K562 (cell line): ENCODE results near the gene EPHA7. TPM values are rescaled to one million over a fixed set of nuclear protein-coding genes. Genes with fewer than 3 reads are reported as not detected.

Experiments used
- ATAC-seq: fragments of 200-7000 bp; cut with Tn5 transposase; 3 replicates; pipeline ENCODE4 v1.9.1; 2020; ENCODE audit warnings: moderate library complexity
- BruUV-seq: library from RNA; stranded (reverse); fragments of 400-500 nt; replicated peaks from 2 replicates; lab custom pipeline; 2021; lab: Mats Ljungman, UMichigan
- CTCF ChIA-PET: fragments of 300-600 bp; formaldehyde crosslinking; extraction: SDS; loops from one replicate; lab custom pipeline; 2021; ENCODE audit warnings: low intra/inter-chr PET ratio; lab: Yijun Ruan, JAX
- POLR2A ChIA-PET: fragments of 300-600, 350-650 bp; sonication (Branson Sonifier 250); formaldehyde crosslinking; extraction: SDS; loops from one replicate; lab custom pipeline; 2021; ENCODE audit warnings: antibody characterized with exemption, inconsistent platforms; lab: Yijun Ruan, JAX
- DNase-seq, 4 experiments: peaks; one replicate each; pipeline versions ENCODE4 v3.0.0 to v3.0.0-alpha.2; 2011 to 2018; ENCODE audit warnings: low spot score in 3 of 4, mixed read lengths in 3 of 4; ENCODE audit errors: extremely low read depth in 1 of 4
- FAIRE-seq: peaks from 2 replicates; lab custom pipeline; 2011; peaks lifted over from hg19 to GRCh38; lab: Jason Lieb, UNC
- H2AFZ ChIP-seq: 2 replicates; pipeline ENCODE4 v1.6.0; 2011; ENCODE audit warnings: low read depth, low read length, control low read depth, inconsistent platforms
- H3K27ac ChIP-seq: fragments of 200-600 bp; 3 replicates; pipeline ENCODE4 v1.8.0; 2011; ENCODE audit warnings: low read depth, mild to moderate bottlenecking, control low read depth, inconsistent platforms, low read length, moderate library complexity, mixed read lengths; ENCODE audit errors: extremely low read depth
- H3K27me3 ChIP-seq, 2 experiments: fragments of 300-600 bp in 1 of 2; 2 replicates in 1 of 2; 3 replicates in 1 of 2; pipeline versions ENCODE4 v1.6.0 to v1.8.0; 2011; ENCODE audit warnings: inconsistent platforms in 2 of 2, low read length in 2 of 2, mild to moderate bottlenecking in 1 of 2, mixed read lengths in 1 of 2, moderate library complexity in 1 of 2; ENCODE audit not compliant: control insufficient read depth in 2 of 2, insufficient read depth in 2 of 2
- H3K36me3 ChIP-seq: fragments of 300-600 bp; 3 replicates; pipeline ENCODE4 v1.8.0; 2011; ENCODE audit warnings: mild to moderate bottlenecking, low read length, inconsistent platforms; ENCODE audit not compliant: control insufficient read depth, insufficient read depth
- H3K4me1 ChIP-seq, 2 experiments: fragments of 200-600 bp in 1 of 2; replicated peaks in 1 of 2; 2 replicates in 1 of 2; 3 replicates in 1 of 2; pipeline versions ENCODE4 v1.5.1 to v1.8.0; 2011; ENCODE audit warnings: inconsistent platforms in 2 of 2, low read length in 2 of 2, mild to moderate bottlenecking in 1 of 2, mixed read lengths in 1 of 2, moderate library complexity in 1 of 2; ENCODE audit not compliant: control insufficient read depth in 2 of 2, insufficient read depth in 2 of 2
- H3K4me2 ChIP-seq: 2 replicates; pipeline ENCODE4 v1.6.1; 2011; ENCODE audit warnings: low read length, control low read depth, inconsistent platforms, mixed read lengths; ENCODE audit not compliant: insufficient read depth
- H3K4me3 ChIP-seq: fragments of 200-600 bp; sonication (generic), shearing (Covaris generic); 2 replicates; pipeline ENCODE4 v1.5.1; 2016; ENCODE audit warnings: control low read depth, inconsistent platforms
- H3K79me2 ChIP-seq: fragments of 200-600 bp; 3 replicates; pipeline ENCODE4 v1.8.0; 2011; ENCODE audit warnings: low read length, inconsistent platforms; ENCODE audit not compliant: control insufficient read depth, insufficient read depth
- H3K9ac ChIP-seq, 2 experiments: 2 replicates each; pipeline versions ENCODE4 v1.6.0 to v1.6.1; 2011; ENCODE audit warnings: low read depth in 2 of 2, low read length in 2 of 2, control low read depth in 1 of 2, inconsistent platforms in 1 of 2, mild to moderate bottlenecking in 1 of 2, mixed read lengths in 1 of 2; ENCODE audit not compliant: insufficient read depth in 1 of 2
- H3K9me1 ChIP-seq: one replicate; pipeline ENCODE4 v1.6.0; 2011; ENCODE audit warnings: inconsistent platforms, mild to moderate bottlenecking, low read length, moderate library complexity; ENCODE audit not compliant: control insufficient read depth, insufficient read depth
- H3K9me3 ChIP-seq: replicated peaks from 2 replicates; pipeline ENCODE4 v1.5.1; 2011; ENCODE audit warnings: low read depth, low read length, inconsistent platforms; ENCODE audit not compliant: control insufficient read depth, insufficient read depth
- H4K20me1 ChIP-seq: replicated peaks from 2 replicates; pipeline ENCODE4 v1.6.1; 2011; ENCODE audit warnings: low read length, inconsistent platforms, mixed read lengths; ENCODE audit not compliant: control insufficient read depth, insufficient read depth
- E2F3 ChIP-seq: fragments of 250-450 bp; sonication (Bioruptor Pico); IDR thresholded peaks from 2 replicates; pipeline ENCODE4 v1.4.0; 2020; ENCODE audit warnings: mild to moderate bottlenecking
- ELF2 ChIP-seq: fragments of 250-450 bp; sonication (Bioruptor Pico); IDR thresholded peaks from 2 replicates; pipeline ENCODE4 v1.5.0; 2021; ENCODE audit warnings: mild to moderate bottlenecking
- POLR2A ChIP-seq: fragments of 450-650 bp; conservative IDR thresholded peaks from 2 replicates; pipeline ENCODE4 v1.6.1; 2016
- UBTF ChIP-seq, 2 experiments: IDR thresholded peaks; 2 replicates each; pipeline ENCODE4 v1.6.1; 2012; ENCODE audit warnings: improper control_type of control experiment in 2 of 2, low read depth in 2 of 2, low read length in 2 of 2, borderline replicate concordance in 1 of 2
- ZNF778 ChIP-seq: fragments of 450-650 bp; formaldehyde crosslinking; IDR thresholded peaks from 2 replicates; pipeline ENCODE4 v1.4.0; 2020; ENCODE audit warnings: mild to moderate bottlenecking, moderate library complexity
- WGBS: fragments of 100-300 bp; shearing (Covaris generic); methylation state at CpG from one replicate; pipeline ENCODE4 v1.1.6; 2016; ENCODE audit warnings: low coverage, mixed read lengths; ENCODE audit not compliant: insufficient coverage; ENCODE audit errors: missing lambda C conversion rate; 5-methylcytosine and 5-hydroxymethylcytosine counted together
- in situ Hi-C: fragments of 300-500 bp; cut with MboI; formaldehyde crosslinking; loops from 4 replicates; pipeline ENCODE4 v1.15.0; 2018; ENCODE audit warnings: inconsistent platforms, mixed read lengths
- intact Hi-C: fragments of 100-400 bp; cut with micrococcal nuclease; formaldehyde crosslinking; loops from 2 replicates; pipeline ENCODE4 v1.14.2; 2022
- polyA plus RNA-seq, 8 experiments: library from polyadenylated mRNA; depleted of rRNA in 4 of 8; stranded (reverse) in 5 of 8; unstranded in 3 of 8; fragments of >200 nt; fragmentation: Nextera tagmentation in 2 of 8; fragmentation: Illumina TruSeq in 1 of 8; extraction: Ambion mirVana in 2 of 8; extraction: Trizol in 1 of 8; gene quantifications; 2 replicates each; pipeline versions ENCODE4 v1.2.1 to v1.2.3, GENCODE V29; 2011 to 2014; ENCODE audit warnings: inconsistent platforms in 1 of 8, missing spikeins in 1 of 8
- total RNA-seq, 7 experiments: library from RNA; depleted of rRNA in 6 of 7; stranded (reverse); fragments of >200 nt in 6 of 7; fragmentation: Illumina TruSeq in 2 of 7; extraction: Trizol in 2 of 7; gene quantifications; 2 replicates each; pipeline versions ENCODE4 v1.2.1 to v1.2.3, GENCODE V29; 2011 to 2021; ENCODE audit warnings: low replicate concordance in 1 of 7

The EPHA7 gene
- total and polyA plus RNA-seq, 9 of the 15 experiments (the other 6 are each of a cell fraction or from before 2014, with no cell fraction given): not detected

- H3K9ac ChIP-seq: no peak overlapping the region
- whole genome bisulfite sequencing: 0% methylated on average over 3 of the region's 3 CpGs
- intact Hi-C loops: no loop called here
Measured at GRCh38 chr6:93369586-93370134, 49.7 kb downstream of the EPHA7 start.

More at GRCh38 chr6:93369586-93370134, 49.7 kb downstream of the EPHA7 start:
- DNase-seq (no peak), ATAC-seq (no peak), FAIRE-seq (no peak)
- Histone ChIP-seq H3K4me1 (no peaks in the 10 kb centered on the region), H3K9me3 (no peaks in the 10 kb centered on the region), H3K36me3 (no peaks in the 10 kb centered on the region), H3K9me1 (no peaks in the 10 kb centered on the region), H3K27me3 (no peaks in the 10 kb centered on the region), H3K27ac (no peak overlapping the region), H3K4me3 (no peak overlapping the region), H2AFZ (no peak overlapping the region), H3K4me2 (no peak overlapping the region), H4K20me1 (no peaks in the 10 kb centered on the region), H3K79me2 (no peaks in the 10 kb centered on the region)
- TF ChIP-seq ZNF778 (CRISPR knock-in tag) (no peak), UBTF (IDR thresholded peaks at IDR 0.05; ENCODE audit: borderline replicate concordance in 1 of 2, low read depth in 2 of 2, low read length in 2 of 2) (no peak), E2F3 (CRISPR knock-in tag) (no peak), POLR2A (no peak), ELF2 (no peak)
- in situ Hi-C loops: no loop called here
- CTCF ChIA-PET: no interaction called here
- no TSS peak for BruUV-seq
- POLR2A ChIA-PET: no interaction called here
